Caco-2 (cell line): ENCODE data around the gene PRSS48. TPM values are rescaled to one million over a fixed set of nuclear protein-coding genes. Genes with fewer than 3 reads are reported as not detected.

ENCODE experiments used
- BruUV-seq: library from RNA; stranded (reverse); fragments of 400-500 nt; replicated peaks from 2 replicates; lab custom pipeline; 2021; lab: Mats Ljungman, UMichigan
- CTCF ChIA-PET: fragments of 300-600 bp; sonication (Branson Sonifier 250); formaldehyde crosslinking; loops from one replicate; lab custom pipeline; 2022; ENCODE audit warnings: antibody characterized with exemption; lab: Charles Lee
- POLR2A ChIA-PET: fragments of 300-600 bp; sonication (Branson Sonifier 250); formaldehyde crosslinking; loops from one replicate; lab custom pipeline; 2022; ENCODE audit warnings: antibody characterized with exemption; lab: Charles Lee
- DNase-seq, 2 experiments: peaks; one replicate each; pipeline versions ENCODE4 v3.0.0 to v3.0.0-alpha.2; 2020 to 2022
- H3K27me3 ChIP-seq: replicated peaks from 2 replicates; pipeline ENCODE4 v1.6.0; 2011; ENCODE audit warnings: low read length; ENCODE audit not compliant: control insufficient read depth, insufficient read depth
- H3K36me3 ChIP-seq: 2 replicates; pipeline ENCODE4 v1.5.1; 2011; ENCODE audit warnings: low read length; ENCODE audit not compliant: control insufficient read depth, insufficient read depth
- H3K4me1 ChIP-seq: fragments of 250-450 bp; sonication (Bioruptor Pico); 2 replicates; pipeline ENCODE4 v1.5.1; 2020; ENCODE audit warnings: mild to moderate bottlenecking
- H3K4me3 ChIP-seq: 2 replicates; pipeline ENCODE4 v1.5.1; 2011; ENCODE audit warnings: low read depth, mild to moderate bottlenecking, control low read depth, low read length
- H3K9me3 ChIP-seq: fragments of 250-450 bp; sonication (Bioruptor Pico); 2 replicates; pipeline ENCODE4 v1.5.1; 2020; ENCODE audit warnings: mild to moderate bottlenecking, moderate library complexity
- H3K27ac Mint-ChIP-seq: one replicate; pipeline ENCODE4 v1.8.0; 2022; ENCODE audit warnings: mixed read lengths; ENCODE audit not compliant: unreplicated experiment
- H3K27me3 Mint-ChIP-seq: one replicate; pipeline ENCODE4 v1.8.0; 2022; ENCODE audit warnings: mixed read lengths; ENCODE audit not compliant: insufficient read depth, unreplicated experiment
- H3K36me3 Mint-ChIP-seq: one replicate; pipeline ENCODE4 v1.8.0; 2022; ENCODE audit warnings: mild to moderate bottlenecking, mixed read lengths; ENCODE audit not compliant: insufficient read depth, unreplicated experiment
- H3K4me1 Mint-ChIP-seq: one replicate; pipeline ENCODE4 v1.8.0; 2022; ENCODE audit warnings: low read depth, mixed read lengths; ENCODE audit not compliant: unreplicated experiment
- H3K4me3 Mint-ChIP-seq: one replicate; pipeline ENCODE4 v1.8.0; 2022; ENCODE audit warnings: mild to moderate bottlenecking, moderate library complexity, mixed read lengths; ENCODE audit not compliant: unreplicated experiment
- H3K9me3 Mint-ChIP-seq: one replicate; pipeline ENCODE4 v1.8.0; 2022; ENCODE audit warnings: mixed read lengths; ENCODE audit not compliant: unreplicated experiment
- intact Hi-C: fragments of 100-400 bp; cut with micrococcal nuclease; formaldehyde crosslinking; loops from one replicate; pipeline ENCODE4 v1.10.0; 2022; ENCODE audit not compliant: unreplicated experiment
- total RNA-seq: library from RNA; stranded (reverse); gene quantifications from 2 replicates; pipeline ENCODE4 v1.2.3, GENCODE V29; 2022
- TF ChIP-seq, protein P1 (sequence below), 2 experiments: fragments of 200-600 bp in 1 of 2; IDR thresholded peaks; 1 replicate in 1 of 2; 2 replicates in 1 of 2; pipeline versions ENCODE4 v1.5.1 to v1.8.0; 2011 to 2022; ENCODE audit warnings: antibody characterized with exemption in 1 of 2, control low read depth in 1 of 2, inconsistent platforms in 1 of 2, low read depth in 1 of 2, low read length in 1 of 2, mild to moderate bottlenecking in 1 of 2, moderate library complexity in 1 of 2; ENCODE audit not compliant: insufficient read depth in 1 of 2, severe bottlenecking in 1 of 2, unreplicated experiment in 1 of 2

Gene PRSS48
- total RNA-seq, 1 experiment from 2014 or later: not detected

DNA sequence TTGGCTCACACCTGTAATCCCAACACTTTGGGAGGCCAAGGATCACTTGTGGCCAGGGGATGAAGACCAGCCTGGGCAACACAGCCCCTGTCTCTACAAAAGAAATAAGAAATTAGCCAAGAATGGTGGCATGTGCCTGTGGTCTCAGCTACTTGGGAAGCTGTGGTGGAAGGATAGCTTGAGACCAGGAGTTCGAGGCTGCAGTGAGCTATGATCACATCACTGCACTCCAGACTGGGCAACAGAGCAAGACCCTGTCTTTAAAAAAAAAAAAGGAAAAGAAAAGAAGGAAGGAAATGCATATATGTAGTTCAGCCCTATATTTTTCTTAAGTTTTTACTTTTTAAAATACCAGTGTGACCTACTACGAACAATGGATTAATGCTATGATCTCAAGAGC, 15.1 kb downstream of the PRSS48 start:
- no peak overlapping the region for H3K4me3 Mint-ChIP-seq

DNA sequence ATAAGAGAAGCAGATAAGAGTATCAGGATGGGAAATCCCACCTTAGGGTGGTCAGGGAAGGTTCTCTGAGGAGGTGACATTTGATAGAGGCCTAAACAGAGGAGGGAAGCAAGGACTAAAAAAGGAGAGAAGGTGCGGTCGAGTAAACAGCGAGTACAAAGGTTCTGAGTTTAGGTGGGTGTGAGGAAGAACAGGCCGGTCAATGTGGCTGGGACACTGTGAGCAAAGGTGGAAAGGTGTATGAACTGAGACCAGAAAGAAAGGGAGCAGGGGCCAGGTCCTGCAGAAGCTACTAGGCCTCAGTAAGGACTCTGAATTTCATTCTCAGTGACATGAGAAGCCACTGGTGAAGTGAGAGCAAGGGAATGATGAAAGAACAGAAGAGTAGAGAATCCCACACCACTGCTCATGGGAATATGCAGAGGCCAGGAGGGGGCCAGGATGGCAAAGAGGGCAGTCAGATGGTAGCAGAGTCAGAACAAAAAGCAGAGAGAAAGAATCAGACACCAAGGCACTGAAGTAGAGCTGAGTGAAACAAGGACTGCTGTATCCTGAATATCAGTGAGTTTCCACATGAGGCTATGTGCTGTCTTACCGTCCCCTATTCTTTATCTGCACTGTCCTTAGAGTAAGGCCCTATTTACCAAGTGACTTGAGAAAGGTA, 18.0 kb downstream of the PRSS48 start:
- H3K4me1 Mint-ChIP-seq: peaks cover 29% of the 10 kb centered on the region

More for the DNA sequence above, 15.1 kb downstream of the PRSS48 start:
- H3K9me3 ChIP-seq: no peaks in the 10 kb centered on the region
- no peak overlapping the region for H3K4me3 ChIP-seq
- TF ChIP-seq, protein P1, sequence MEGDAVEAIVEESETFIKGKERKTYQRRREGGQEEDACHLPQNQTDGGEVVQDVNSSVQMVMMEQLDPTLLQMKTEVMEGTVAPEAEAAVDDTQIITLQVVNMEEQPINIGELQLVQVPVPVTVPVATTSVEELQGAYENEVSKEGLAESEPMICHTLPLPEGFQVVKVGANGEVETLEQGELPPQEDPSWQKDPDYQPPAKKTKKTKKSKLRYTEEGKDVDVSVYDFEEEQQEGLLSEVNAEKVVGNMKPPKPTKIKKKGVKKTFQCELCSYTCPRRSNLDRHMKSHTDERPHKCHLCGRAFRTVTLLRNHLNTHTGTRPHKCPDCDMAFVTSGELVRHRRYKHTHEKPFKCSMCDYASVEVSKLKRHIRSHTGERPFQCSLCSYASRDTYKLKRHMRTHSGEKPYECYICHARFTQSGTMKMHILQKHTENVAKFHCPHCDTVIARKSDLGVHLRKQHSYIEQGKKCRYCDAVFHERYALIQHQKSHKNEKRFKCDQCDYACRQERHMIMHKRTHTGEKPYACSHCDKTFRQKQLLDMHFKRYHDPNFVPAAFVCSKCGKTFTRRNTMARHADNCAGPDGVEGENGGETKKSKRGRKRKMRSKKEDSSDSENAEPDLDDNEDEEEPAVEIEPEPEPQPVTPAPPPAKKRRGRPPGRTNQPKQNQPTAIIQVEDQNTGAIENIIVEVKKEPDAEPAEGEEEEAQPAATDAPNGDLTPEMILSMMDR (IDR thresholded peaks at IDR 0.05; ENCODE audit: insufficient read depth in 1 of 2, low read depth in 1 of 2, low read length in 1 of 2, severe bottlenecking in 1 of 2, unreplicated experiment in 1 of 2): no peak
- H3K27me3 ChIP-seq: no peaks in the 10 kb centered on the region
- H3K36me3 ChIP-seq: no peaks in the 10 kb centered on the region
- H3K9me3 Mint-ChIP-seq: peaks cover 12% of the 10 kb centered on the region
- H3K27me3 Mint-ChIP-seq: no peaks in the 10 kb centered on the region
- H3K36me3 Mint-ChIP-seq: peaks cover 21% of the 10 kb centered on the region
- BruUV-seq: no TSS peak
- intact Hi-C loops: no loop called here
- no peak for DNase-seq
- peaks cover 19% of the 10 kb centered on the region for H3K4me1 Mint-ChIP-seq
- ChIA-PET CTCF (no interaction called here), POLR2A (no interaction called here)
- no peak overlapping the region for H3K27ac Mint-ChIP-seq
- H3K4me1 ChIP-seq: peaks cover 8% of the 10 kb centered on the region; the same call in 1 of the 2 replicates

DNA sequence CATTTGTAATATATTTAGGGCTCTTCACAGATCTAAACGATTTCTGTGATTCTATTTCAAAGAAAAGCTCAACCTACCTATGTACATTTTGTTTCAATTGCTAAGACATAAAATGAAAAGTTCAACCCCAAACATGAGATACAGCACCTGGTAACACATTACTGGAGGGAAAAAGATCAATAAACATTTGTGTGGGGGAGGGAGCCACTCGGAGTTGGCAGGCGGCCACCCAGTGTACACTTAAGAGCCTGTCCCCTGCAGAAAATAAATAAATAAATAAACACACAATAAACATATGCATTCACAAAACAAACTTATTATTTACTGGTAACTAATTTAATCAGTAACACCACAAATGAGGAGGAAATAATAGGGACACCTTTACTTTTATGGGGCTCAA, 19.3 kb downstream of the PRSS48 start:
- no peak overlapping the region for H3K4me3 Mint-ChIP-seq
- CTCF ChIA-PET: no interaction called here

More for the DNA sequence above, 18.0 kb downstream of the PRSS48 start:
- H3K36me3 Mint-ChIP-seq: peaks cover 27% of the 10 kb centered on the region
- peaks cover 8% of the 10 kb centered on the region; the same call in 1 of the 2 replicates for H3K4me1 ChIP-seq
- H3K27me3 Mint-ChIP-seq: no peaks in the 10 kb centered on the region
- intact Hi-C loops: loop anchor here (1.0 kb wide), 1 partner anchor 67 kb away; no protein-coding TSS in a partner anchor
- peak overlapping the region; percentile 62 for H3K27ac Mint-ChIP-seq
- no peaks in the 10 kb centered on the region for H3K9me3 ChIP-seq
- no peak overlapping the region for H3K4me3 Mint-ChIP-seq
- ChIA-PET POLR2A (no interaction called here), CTCF (no interaction called here)
- H3K27me3 ChIP-seq: no peaks in the 10 kb centered on the region
- peaks cover 12% of the 10 kb centered on the region for H3K9me3 Mint-ChIP-seq
- TF ChIP-seq, protein P1 (IDR thresholded peaks at IDR 0.05; ENCODE audit: insufficient read depth in 1 of 2, low read depth in 1 of 2, low read length in 1 of 2, severe bottlenecking in 1 of 2, unreplicated experiment in 1 of 2): no peak
- no peak overlapping the region for H3K4me3 ChIP-seq
- no peak for DNase-seq
- BruUV-seq: no TSS peak
- H3K36me3 ChIP-seq: no peaks in the 10 kb centered on the region

More for the DNA sequence above, 19.3 kb downstream of the PRSS48 start:
- H3K9me3 ChIP-seq: no peaks in the 10 kb centered on the region
- H3K4me1 ChIP-seq: peaks cover 8% of the 10 kb centered on the region; the same call in 1 of the 2 replicates
- intact Hi-C loops: no loop called here
- Mint-ChIP-seq H3K27me3 (no peaks in the 10 kb centered on the region), H3K36me3 (peaks cover 15% of the 10 kb centered on the region), H3K27ac (no peak overlapping the region), H3K4me1 (peaks cover 29% of the 10 kb centered on the region), H3K9me3 (peaks cover 2% of the 10 kb centered on the region)
- BruUV-seq: no TSS peak
- no peak for DNase-seq
- no peak overlapping the region for H3K4me3 ChIP-seq
- TF ChIP-seq, protein P1 (IDR thresholded peaks at IDR 0.05; ENCODE audit: insufficient read depth in 1 of 2, low read depth in 1 of 2, low read length in 1 of 2, severe bottlenecking in 1 of 2, unreplicated experiment in 1 of 2): no peak
- no peaks in the 10 kb centered on the region for H3K36me3 ChIP-seq
- POLR2A ChIA-PET: no interaction called here
- H3K27me3 ChIP-seq: no peaks in the 10 kb centered on the region
